ENCODE measurements around the gene BNC1.

The BNC1 gene

GRCh38 chr15:83284559-83285283 lies at the start of gene BNC1:
BNC1 (minus strand) TSS chr15:83284664; CDS start chr15:83284628, 36 bp downstream.
- DNase-seq = no peak

- no peak for DNase-seq
These were observed 42.6 kb upstream of the BNC1 start for GRCh38 chr15:83327041-83327440.

- no peak for DNase-seq
These were observed 40.3 kb upstream of the BNC1 start for GRCh38 chr15:83324799-83325198.

GRCh38 chr15:83323296-83323711 lies 38.8 kb upstream of the BNC1 start:
- DNase-seq = peak; percentile 27

GRCh38 chr15:83322691-83323090 lies 38.2 kb upstream of the BNC1 start:
- DNase-seq = no peak

- DNase-seq = no peak
These were observed 37.6 kb upstream of the BNC1 start for GRCh38 chr15:83322061-83322460.

GRCh38 chr15:83320844-83321243 lies 36.4 kb upstream of the BNC1 start:
- DNase-seq = no peak

GRCh38 chr15:83320404-83320803 lies 35.9 kb upstream of the BNC1 start:
- no peak for DNase-seq

GRCh38 chr15:83319771-83320170 lies 35.3 kb upstream of the BNC1 start:
- no peak for DNase-seq

- DNase-seq = no peak
These were observed 34.5 kb upstream of the BNC1 start for GRCh38 chr15:83318861-83319415.

- no peak for DNase-seq
These were observed 33.6 kb upstream of the BNC1 start for GRCh38 chr15:83318036-83318435.

GRCh38 chr15:83312071-83312470 lies 27.6 kb upstream of the BNC1 start:
- no peak for DNase-seq

- no peak for DNase-seq
These were observed 26.3 kb upstream of the BNC1 start for GRCh38 chr15:83310521-83311456.

GRCh38 chr15:83308671-83309070 lies 24.2 kb upstream of the BNC1 start:
- no peak for DNase-seq

- no peak for DNase-seq
These were observed 22.1 kb upstream of the BNC1 start for GRCh38 chr15:83306561-83306960.

GRCh38 chr15:83305704-83306291 lies 21.3 kb upstream of the BNC1 start:
- no peak for DNase-seq

GRCh38 chr15:83304861-83305703 lies 20.6 kb upstream of the BNC1 start:
- DNase-seq = no peak

- no peak for DNase-seq
These were observed 19.1 kb upstream of the BNC1 start for GRCh38 chr15:83303535-83303934.

- no peak for DNase-seq
These were observed 16.4 kb upstream of the BNC1 start for GRCh38 chr15:83300826-83301225.

- no peak for DNase-seq
These were observed 15.0 kb upstream of the BNC1 start for GRCh38 chr15:83299462-83299861.

- no peak for DNase-seq
These were observed 11.0 kb upstream of the BNC1 start for GRCh38 chr15:83295417-83295816.

GRCh38 chr15:83293201-83293600 lies 8.7 kb upstream of the BNC1 start:
- DNase-seq = no peak
